ENCODE measurements around the gene OR6J1.
"Not testable (repeated sequence)": the region's sequence is repeated elsewhere in the genome, so short reads cannot be mapped to it uniquely, and the experiment has no call there.

Gene OR6J1

GRCh38 chr14:22644305-22644635 lies at the start of gene OR6J1:
OR6J1 (minus strand) TSS chr14:22644352; CDS start chr14:22634811, 9,541 bp downstream.
- no peak for ATAC-seq

GRCh38 chr14:22692194-22692593 lies 48.0 kb upstream of the OR6J1 start:
- ATAC-seq = no peak

- ATAC-seq = no peak
Measured at GRCh38 chr14:22691171-22691570, 47.0 kb upstream of the OR6J1 start.

DNA sequence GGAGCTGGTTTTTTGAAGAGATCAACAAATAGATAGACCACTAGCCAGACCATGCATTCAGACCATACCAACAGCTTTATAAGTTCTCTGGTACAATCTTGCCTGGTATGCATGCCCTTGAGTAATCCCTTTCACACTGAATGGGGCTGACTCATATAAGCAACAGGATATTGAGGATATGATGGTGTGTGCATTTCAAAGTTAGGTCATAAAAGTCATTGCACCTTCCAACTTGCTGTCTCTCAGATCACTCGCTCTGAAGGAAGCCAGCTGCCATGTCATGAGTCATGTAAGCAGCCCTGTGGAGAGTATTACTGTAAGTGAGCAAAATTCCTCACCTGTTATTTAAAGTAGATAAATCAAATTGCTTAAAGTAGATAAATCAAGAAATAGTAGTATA lies 45.0 kb upstream of the OR6J1 start:
- peak; percentile 68 to 84 for ATAC-seq

- not testable (repeated sequence) for ATAC-seq
Measured at GRCh38 chr14:22687969-22688368, 43.8 kb upstream of the OR6J1 start.

- ATAC-seq = not testable (repeated sequence)
Measured at GRCh38 chr14:22686176-22686611, 42.0 kb upstream of the OR6J1 start.

DNA sequence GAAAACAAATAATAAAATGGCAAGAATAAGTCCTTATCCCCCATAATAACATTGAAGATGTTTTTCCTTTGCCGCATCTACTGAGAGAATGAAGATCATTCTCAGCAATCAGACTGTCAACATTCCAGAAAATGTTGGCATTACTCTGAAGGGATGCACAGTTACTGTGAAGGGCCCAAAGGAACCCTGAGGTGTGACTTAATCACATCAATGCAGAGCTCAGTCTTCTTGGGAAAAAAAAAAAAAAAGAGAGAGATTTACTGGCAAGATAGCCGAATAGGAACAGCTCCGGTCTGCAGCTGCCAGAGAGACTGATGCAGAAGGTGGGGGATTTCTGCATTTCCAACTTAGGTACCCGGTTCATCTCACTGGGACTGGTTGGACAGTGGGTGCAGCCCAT lies 41.3 kb upstream of the OR6J1 start:
- no peak for ATAC-seq

GRCh38 chr14:22683428-22683827 lies 39.3 kb upstream of the OR6J1 start:
- not testable (repeated sequence) for ATAC-seq

- ATAC-seq = no peak
Measured at GRCh38 chr14:22678221-22678620, 34.1 kb upstream of the OR6J1 start.

DNA sequence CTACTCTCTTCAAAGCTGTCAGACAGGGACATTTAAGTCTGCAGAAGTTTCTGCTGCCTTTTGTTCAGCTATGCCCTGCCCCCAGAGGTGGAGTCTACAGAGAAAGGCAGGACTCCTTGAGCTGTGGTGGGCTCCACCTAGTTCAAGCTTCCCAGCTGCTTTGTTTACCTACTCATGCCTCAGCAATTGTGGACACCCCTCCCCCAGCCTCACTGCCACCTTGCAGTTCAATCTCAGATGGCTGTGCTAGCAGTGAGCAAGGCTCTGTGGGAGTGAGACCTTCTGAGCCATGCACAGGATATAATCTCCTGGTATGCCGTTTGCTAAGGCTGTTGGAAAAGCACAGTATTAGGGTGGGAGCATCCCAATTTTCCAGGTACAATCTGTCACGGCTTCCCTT lies 33.4 kb upstream of the OR6J1 start:
- not testable (repeated sequence) for ATAC-seq

DNA sequence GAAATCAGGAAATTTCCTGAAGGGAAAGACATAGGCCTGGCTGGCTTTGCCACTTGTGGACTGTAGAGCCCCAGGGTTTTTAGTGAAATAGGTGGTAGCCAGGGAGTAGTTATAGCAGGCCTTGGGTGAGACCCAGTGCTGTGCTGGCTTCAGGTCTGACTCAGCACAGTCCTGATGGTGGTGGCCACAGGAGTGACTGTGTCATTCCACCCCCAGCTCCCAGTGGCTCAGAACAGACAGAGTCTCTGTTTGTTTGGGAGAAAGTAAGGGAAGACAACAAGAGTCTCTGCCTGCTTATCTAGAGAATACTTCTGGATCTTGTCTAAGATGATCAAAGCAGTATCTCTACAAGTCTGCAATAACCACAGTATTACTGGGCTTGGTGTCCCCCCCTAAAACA lies 27.5 kb upstream of the OR6J1 start:
- ATAC-seq = no peak

- no peak for ATAC-seq
Measured at GRCh38 chr14:22668863-22669262, 24.7 kb upstream of the OR6J1 start.

- ATAC-seq = peak; percentile 57 to 61
Measured at GRCh38 chr14:22668417-22668816, 24.3 kb upstream of the OR6J1 start.

DNA sequence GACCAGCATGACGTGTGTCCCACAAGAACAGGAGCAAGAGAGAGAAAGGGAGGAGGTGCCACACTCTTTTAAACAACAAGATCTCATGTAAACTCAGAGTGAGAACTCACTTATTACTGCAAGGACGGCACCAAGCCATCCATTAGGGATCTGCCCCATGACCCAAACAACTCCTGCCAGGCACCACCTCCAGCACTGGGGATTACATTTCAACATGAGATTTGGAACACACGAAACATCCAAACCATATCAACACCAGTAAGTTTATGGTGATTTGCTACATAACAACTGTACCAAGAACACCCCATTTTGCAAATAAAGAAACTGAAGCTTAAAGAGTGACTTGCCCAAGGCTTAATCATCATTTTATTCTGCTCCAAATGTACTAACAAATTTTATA lies 23.7 kb upstream of the OR6J1 start:
- ATAC-seq = no peak

- ATAC-seq = no peak
Measured at GRCh38 chr14:22666203-22666893, 22.2 kb upstream of the OR6J1 start.

DNA sequence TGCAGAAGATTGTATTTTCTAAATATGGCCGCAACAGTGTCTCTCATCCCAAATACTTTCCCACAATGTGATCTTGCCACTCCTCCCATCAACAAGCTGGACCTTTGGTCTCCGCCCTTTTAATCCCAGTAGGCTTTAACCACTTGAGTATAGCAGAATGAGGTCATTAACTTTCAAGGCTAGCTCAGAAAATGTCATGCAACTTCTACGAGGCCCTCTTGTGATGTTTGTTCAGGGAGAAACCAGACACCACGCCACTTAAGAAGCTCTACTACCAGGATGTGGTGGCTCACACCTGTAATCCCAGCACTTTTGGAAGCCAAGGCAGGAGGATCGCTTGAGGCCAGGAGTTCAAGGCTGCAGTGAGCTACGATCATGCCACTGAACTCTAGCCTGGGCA lies 20.1 kb upstream of the OR6J1 start:
- ATAC-seq = no peak

DNA sequence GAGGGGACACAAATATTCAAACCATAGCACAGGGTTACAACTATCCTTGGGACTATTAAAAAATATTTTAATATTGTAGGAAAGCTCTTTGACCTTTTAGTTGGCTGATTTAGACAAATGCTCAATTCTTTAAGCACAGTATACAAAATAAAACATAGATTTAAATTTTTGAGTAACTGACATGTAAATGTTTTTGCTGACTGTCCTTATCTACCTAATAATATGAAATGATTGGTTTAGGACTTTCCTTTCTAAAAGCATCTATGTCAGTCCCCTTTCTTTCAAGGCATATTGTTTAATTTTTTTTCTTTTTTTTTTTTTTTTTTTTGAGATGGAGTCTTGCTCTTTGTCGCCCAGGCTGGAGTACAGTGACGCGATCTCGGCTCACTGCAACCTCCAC lies 16.5 kb upstream of the OR6J1 start:
- no peak for ATAC-seq

- ATAC-seq = no peak
Measured at GRCh38 chr14:22658946-22659345, 14.8 kb upstream of the OR6J1 start.

- ATAC-seq = no peak
Measured at GRCh38 chr14:22657861-22658260, 13.7 kb upstream of the OR6J1 start.

DNA sequence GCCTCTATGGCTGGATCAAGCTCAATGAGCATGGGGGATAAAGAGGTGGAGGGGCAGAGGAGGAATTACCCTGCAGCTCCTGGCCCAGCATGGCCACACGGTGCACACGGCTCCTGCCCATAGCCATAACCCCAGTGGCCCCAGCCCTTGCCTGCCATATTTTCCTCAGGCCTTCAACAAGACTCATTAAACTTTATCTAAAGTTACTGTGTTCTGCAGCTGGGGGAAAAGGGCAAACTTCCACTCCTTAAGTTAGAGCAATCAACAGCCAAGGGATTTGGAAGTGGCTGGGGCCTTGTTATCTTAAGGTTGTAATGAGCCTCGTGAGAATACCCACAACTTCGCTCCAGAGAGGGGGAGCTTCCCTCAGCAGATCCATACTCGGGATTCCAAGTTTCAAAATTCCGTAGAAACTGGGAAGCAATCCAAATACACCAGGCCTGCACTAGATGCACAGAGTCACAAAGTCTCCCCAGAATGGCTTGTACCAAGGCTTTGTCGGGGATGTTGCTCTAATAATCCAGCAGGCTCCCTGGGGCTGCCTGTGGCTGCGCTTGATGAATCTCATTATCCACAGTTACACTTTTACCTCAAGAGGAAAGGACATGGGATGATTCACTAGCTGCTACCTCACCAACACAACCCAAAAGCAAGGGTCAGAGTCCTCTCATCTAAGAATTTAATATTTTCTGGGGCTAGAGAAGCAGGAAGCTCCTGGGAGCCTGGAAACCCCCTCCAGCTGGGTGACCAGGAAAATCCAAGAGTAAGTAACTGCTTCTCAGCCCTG lies 13.0 kb upstream of the OR6J1 start:
- no peak for ATAC-seq

- no peak for ATAC-seq
Measured at GRCh38 chr14:22656226-22656625, 12.1 kb upstream of the OR6J1 start.

DNA sequence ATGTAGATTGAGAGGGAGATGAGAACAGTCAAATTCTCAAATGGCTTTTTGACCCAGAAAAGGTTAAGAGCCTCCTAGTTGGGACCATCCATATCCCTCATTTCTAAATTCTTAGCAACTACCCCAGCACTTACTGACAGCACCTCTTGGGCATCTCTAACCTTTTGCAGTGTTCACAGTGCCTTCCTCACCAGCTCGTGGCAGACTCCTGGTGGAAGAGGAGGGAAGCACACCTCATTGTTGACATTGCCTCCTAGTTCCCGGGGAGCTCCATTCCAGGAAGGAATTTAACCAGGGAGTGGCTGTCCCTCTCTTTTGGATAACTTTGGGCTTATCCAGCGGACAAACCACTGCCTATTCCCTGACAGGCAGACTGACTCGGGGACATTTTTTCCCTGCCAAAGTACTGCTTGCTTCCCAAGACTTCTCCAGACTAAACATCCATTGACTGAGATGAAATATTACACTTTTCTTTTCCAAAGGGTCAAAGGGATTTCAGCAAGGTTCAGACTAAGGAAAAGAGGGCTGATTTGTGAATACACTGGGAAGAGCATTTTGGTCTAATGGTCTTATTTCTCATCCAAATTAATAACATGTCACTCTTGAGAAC lies 9.0 kb upstream of the OR6J1 start:
- peak; percentile 71 to 88 for ATAC-seq

DNA sequence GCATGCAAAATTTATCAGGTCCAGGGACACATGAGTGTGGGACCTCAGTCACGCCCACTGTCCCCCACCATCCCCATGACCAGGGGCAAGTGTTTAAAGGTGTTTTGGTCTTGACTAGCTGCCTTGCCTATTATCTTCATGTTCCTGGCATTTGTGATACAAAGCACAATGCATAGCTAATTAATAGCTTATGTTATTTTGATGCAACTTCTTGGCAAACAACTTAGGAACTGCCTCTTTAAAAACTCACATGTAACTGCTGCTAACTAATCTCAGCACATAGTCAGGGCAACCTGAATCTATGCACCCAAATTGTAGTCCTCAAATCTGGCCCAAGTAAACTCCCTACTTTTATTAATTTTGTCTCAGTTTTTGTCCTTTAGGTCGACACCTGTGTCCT lies 7.4 kb upstream of the OR6J1 start:
- no peak for ATAC-seq

GRCh38 chr14:22650960-22651521 lies 6.9 kb upstream of the OR6J1 start:
- ATAC-seq = peak in 1 of 2 donors; percentile 19

All from activated CD4-positive, CD25-positive, alpha-beta regulatory T cell treated with anti-CD3 and anti-CD28 coated beads, Interleukin-2, amount 50 U/mL, for 24 hours (primary cell).